HEK293 (cell line): ENCODE data around the gene SSH3.
A peak's percentile ranks its signal among the peaks of the same experiment; 100 is the strongest.

Experiments used
- KLF1 ChIP-seq: fragments of 450-650 bp; formaldehyde crosslinking; IDR thresholded peaks from 2 replicates; pipeline ENCODE4 v1.5.1; 2016; ENCODE audit warnings: missing biosample characterization, missing genetic modification characterization
- SP3 ChIP-seq: fragments of 450-650 bp; formaldehyde crosslinking; IDR thresholded peaks from 2 replicates; pipeline ENCODE4 v1.5.1; 2016; ENCODE audit warnings: missing biosample characterization, missing genetic modification characterization
- ZNF138 ChIP-seq: fragments of 450-650 bp; formaldehyde crosslinking; IDR thresholded peaks from 2 replicates; pipeline ENCODE4 v1.5.1; 2016; ENCODE audit warnings: missing biosample characterization, missing genetic modification characterization, borderline replicate concordance
- ZNF549 ChIP-seq: fragments of 450-650 bp; IDR thresholded peaks from 2 replicates; pipeline ENCODE4 v1.5.1; 2018; ENCODE audit warnings: missing biosample characterization, missing genetic modification characterization, mild to moderate bottlenecking, inconsistent platforms, moderate library complexity
- ZNF837 ChIP-seq: fragments of 450-650 bp; formaldehyde crosslinking; IDR thresholded peaks from 2 replicates; pipeline ENCODE4 v1.5.1; 2016; ENCODE audit warnings: missing biosample characterization, missing genetic modification characterization
- TF ChIP-seq, protein P1 (sequence below): sonication (generic); formaldehyde crosslinking; IDR thresholded peaks from 2 replicates; pipeline ENCODE4 v1.8.1; 2022; ENCODE audit warnings: mild to moderate bottlenecking, moderate library complexity, missing genetic modification reagents
- TF ChIP-seq, protein P2 (sequence below): fragments of 450-650 bp; formaldehyde crosslinking; IDR thresholded peaks from 2 replicates; pipeline ENCODE4 v1.5.1; 2016; ENCODE audit warnings: missing biosample characterization, missing genetic modification characterization
- TF ChIP-seq, protein P3 (sequence below): fragments of 450-650 bp; formaldehyde crosslinking; IDR thresholded peaks from 2 replicates; pipeline ENCODE4 v1.5.1; 2016; ENCODE audit warnings: missing biosample characterization, missing genetic modification characterization
- TF ChIP-seq, protein P4 (sequence below): fragments of 450-650 bp; formaldehyde crosslinking; IDR thresholded peaks from 2 replicates; pipeline ENCODE4 v1.5.1; 2016; ENCODE audit warnings: missing biosample characterization, missing genetic modification characterization

DNA sequence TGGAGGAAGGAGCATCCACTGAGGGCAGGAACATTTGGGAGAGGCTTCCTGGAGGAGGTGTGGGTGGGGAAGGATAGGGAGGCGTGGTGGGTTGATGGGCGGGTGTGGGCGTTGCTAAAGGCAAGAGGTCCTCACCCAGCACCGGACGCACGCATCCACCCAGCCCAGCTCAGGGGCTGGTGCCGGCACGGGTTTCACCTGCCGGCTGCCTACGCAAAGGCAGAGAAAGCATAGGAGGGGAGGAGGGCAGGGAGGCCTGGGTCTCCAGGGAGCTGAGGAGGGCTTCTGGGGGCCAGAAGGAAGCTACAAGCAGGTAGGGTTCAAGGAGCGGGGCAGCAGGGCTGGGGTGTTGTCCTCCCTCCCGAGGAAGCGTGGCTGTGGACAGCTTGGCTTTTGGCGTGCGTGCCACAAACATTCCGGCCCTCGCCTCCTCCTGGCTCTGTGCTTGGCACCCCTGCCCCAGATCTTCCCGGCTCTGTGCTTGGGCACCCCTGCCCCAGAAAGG lies 7.8 kb downstream of the SSH3 start:
- TF ChIP-seq ZNF138 (tag by site-specific recombination) = no peak
- TF ChIP-seq SP3 (tag by site-specific recombination) = no peak
- TF ChIP-seq, protein P1, sequence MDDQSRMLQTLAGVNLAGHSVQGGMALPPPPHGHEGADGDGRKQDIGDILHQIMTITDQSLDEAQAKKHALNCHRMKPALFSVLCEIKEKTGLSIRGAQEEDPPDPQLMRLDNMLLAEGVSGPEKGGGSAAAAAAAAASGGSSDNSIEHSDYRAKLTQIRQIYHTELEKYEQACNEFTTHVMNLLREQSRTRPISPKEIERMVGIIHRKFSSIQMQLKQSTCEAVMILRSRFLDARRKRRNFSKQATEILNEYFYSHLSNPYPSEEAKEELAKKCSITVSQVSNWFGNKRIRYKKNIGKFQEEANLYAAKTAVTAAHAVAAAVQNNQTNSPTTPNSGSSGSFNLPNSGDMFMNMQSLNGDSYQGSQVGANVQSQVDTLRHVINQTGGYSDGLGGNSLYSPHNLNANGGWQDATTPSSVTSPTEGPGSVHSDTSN (CRISPR knock-in tag) = no peak
- TF ChIP-seq ZNF549 = no peak
- no peak for TF ChIP-seq ZNF837 (tag by site-specific recombination)
- TF ChIP-seq, protein P2, sequence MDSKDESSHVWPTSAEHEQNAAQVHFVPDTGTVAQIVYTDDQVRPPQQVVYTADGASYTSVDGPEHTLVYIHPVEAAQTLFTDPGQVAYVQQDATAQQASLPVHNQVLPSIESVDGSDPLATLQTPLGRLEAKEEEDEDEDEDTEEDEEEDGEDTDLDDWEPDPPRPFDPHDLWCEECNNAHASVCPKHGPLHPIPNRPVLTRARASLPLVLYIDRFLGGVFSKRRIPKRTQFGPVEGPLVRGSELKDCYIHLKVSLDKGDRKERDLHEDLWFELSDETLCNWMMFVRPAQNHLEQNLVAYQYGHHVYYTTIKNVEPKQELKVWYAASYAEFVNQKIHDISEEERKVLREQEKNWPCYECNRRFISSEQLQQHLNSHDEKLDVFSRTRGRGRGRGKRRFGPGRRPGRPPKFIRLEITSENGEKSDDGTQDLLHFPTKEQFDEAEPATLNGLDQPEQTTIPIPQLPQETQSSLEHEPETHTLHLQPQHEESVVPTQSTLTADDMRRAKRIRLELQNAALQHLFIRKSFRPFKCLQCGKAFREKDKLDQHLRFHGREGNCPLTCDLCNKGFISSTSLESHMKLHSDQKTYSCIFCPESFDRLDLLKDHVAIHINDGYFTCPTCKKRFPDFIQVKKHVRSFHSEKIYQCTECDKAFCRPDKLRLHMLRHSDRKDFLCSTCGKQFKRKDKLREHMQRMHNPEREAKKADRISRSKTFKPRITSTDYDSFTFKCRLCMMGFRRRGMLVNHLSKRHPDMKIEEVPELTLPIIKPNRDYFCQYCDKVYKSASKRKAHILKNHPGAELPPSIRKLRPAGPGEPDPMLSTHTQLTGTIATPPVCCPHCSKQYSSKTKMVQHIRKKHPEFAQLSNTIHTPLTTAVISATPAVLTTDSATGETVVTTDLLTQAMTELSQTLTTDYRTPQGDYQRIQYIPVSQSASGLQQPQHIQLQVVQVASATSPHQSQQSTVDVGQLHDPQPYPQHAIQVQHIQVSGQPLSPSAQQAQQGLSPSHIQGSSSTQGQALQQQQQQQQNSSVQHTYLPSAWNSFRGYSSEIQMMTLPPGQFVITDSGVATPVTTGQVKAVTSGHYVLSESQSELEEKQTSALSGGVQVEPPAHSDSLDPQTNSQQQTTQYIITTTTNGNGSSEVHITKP = no peak
- TF ChIP-seq, protein P3, sequence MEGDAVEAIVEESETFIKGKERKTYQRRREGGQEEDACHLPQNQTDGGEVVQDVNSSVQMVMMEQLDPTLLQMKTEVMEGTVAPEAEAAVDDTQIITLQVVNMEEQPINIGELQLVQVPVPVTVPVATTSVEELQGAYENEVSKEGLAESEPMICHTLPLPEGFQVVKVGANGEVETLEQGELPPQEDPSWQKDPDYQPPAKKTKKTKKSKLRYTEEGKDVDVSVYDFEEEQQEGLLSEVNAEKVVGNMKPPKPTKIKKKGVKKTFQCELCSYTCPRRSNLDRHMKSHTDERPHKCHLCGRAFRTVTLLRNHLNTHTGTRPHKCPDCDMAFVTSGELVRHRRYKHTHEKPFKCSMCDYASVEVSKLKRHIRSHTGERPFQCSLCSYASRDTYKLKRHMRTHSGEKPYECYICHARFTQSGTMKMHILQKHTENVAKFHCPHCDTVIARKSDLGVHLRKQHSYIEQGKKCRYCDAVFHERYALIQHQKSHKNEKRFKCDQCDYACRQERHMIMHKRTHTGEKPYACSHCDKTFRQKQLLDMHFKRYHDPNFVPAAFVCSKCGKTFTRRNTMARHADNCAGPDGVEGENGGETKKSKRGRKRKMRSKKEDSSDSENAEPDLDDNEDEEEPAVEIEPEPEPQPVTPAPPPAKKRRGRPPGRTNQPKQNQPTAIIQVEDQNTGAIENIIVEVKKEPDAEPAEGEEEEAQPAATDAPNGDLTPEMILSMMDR (tag by site-specific recombination) = no peak
- TF ChIP-seq KLF1 (tag by site-specific recombination) = peak; percentile 77
- TF ChIP-seq, protein P4, sequence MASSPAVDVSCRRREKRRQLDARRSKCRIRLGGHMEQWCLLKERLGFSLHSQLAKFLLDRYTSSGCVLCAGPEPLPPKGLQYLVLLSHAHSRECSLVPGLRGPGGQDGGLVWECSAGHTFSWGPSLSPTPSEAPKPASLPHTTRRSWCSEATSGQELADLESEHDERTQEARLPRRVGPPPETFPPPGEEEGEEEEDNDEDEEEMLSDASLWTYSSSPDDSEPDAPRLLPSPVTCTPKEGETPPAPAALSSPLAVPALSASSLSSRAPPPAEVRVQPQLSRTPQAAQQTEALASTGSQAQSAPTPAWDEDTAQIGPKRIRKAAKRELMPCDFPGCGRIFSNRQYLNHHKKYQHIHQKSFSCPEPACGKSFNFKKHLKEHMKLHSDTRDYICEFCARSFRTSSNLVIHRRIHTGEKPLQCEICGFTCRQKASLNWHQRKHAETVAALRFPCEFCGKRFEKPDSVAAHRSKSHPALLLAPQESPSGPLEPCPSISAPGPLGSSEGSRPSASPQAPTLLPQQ (tag by site-specific recombination) = no peak
